ENCODE measurements around the gene MFRP.
"Not testable (repeated sequence)": the region's sequence is repeated elsewhere in the genome, so short reads cannot be mapped to it uniquely, and the experiment has no call there.

The MFRP gene

GRCh38 chr11:119346605-119347004 is at the start of gene MFRP:
Gene MFRP, minus strand, starts transcription at chr11:119346705. Its CDS starts 192 bp downstream, at chr11:119346513.
- Histone ChIP-seq H3K27ac (ENCODE audit: low read length) (peak within 1 kb of the TSS; percentile 37), H3K9ac (ENCODE audit: low read length in 2 of 2) (peak within 1 kb of the TSS in 1 of 2 donors; percentile 21), H3K4me3 (ENCODE audit: low read length in 2 of 2) (no peak within 1 kb of the TSS), H3K36me3 (ENCODE audit: control insufficient read depth in 2 of 2, insufficient read depth in 2 of 2, low read length in 2 of 2) (no peaks in the 10 kb centered on the region), H3K27me3 (ENCODE audit: control insufficient read depth in 1 of 2, insufficient read depth in 2 of 2, low read length in 2 of 2) (no peaks in the 10 kb centered on the region), H3K4me1 (ENCODE audit: control insufficient read depth, insufficient read depth, low read length) (peaks cover 22% of the 10 kb centered on the region), H3K9me3 (ENCODE audit: control insufficient read depth in 2 of 2, low read length in 2 of 2) (no peaks in the 10 kb centered on the region)

- H3K9me3 ChIP-seq (ENCODE audit: control insufficient read depth in 2 of 2, low read length in 2 of 2), result no peaks in the 10 kb centered on the region
- no peak overlapping the region for H3K9ac ChIP-seq (ENCODE audit: low read length in 2 of 2)
- H3K36me3 ChIP-seq (ENCODE audit: control insufficient read depth in 2 of 2, insufficient read depth in 2 of 2, low read length in 2 of 2), result no peaks in the 10 kb centered on the region
- no peak overlapping the region for H3K27ac ChIP-seq (ENCODE audit: low read length)
- no peaks in the 10 kb centered on the region for H3K4me1 ChIP-seq (ENCODE audit: control insufficient read depth, insufficient read depth, low read length)
- H3K27me3 ChIP-seq (ENCODE audit: control insufficient read depth in 1 of 2, insufficient read depth in 2 of 2, low read length in 2 of 2), result no peaks in the 10 kb centered on the region
- no peak overlapping the region for H3K4me3 ChIP-seq (ENCODE audit: low read length in 2 of 2)
Observed at GRCh38 chr11:119391275-119391674, 44.8 kb upstream of the MFRP start.

GRCh38 chr11:119389611-119390254 is 43.2 kb upstream of the MFRP start:
- Histone ChIP-seq H3K4me3 (ENCODE audit: low read length in 2 of 2) (no peak overlapping the region), H3K27me3 (ENCODE audit: control insufficient read depth in 1 of 2, insufficient read depth in 2 of 2, low read length in 2 of 2) (no peaks in the 10 kb centered on the region), H3K9me3 (ENCODE audit: control insufficient read depth in 2 of 2, low read length in 2 of 2) (no peaks in the 10 kb centered on the region), H3K4me1 (ENCODE audit: control insufficient read depth, insufficient read depth, low read length) (no peaks in the 10 kb centered on the region), H3K36me3 (ENCODE audit: control insufficient read depth in 2 of 2, insufficient read depth in 2 of 2, low read length in 2 of 2) (no peaks in the 10 kb centered on the region), H3K9ac (ENCODE audit: low read length in 2 of 2) (no peak overlapping the region), H3K27ac (ENCODE audit: low read length) (no peak overlapping the region)

- Histone ChIP-seq H3K27ac (ENCODE audit: low read length) (no peak overlapping the region), H3K4me1 (ENCODE audit: control insufficient read depth, insufficient read depth, low read length) (no peaks in the 10 kb centered on the region), H3K36me3 (ENCODE audit: control insufficient read depth in 2 of 2, insufficient read depth in 2 of 2, low read length in 2 of 2) (no peaks in the 10 kb centered on the region), H3K4me3 (ENCODE audit: low read length in 2 of 2) (no peak overlapping the region), H3K9me3 (ENCODE audit: control insufficient read depth in 2 of 2, low read length in 2 of 2) (no peaks in the 10 kb centered on the region), H3K27me3 (ENCODE audit: control insufficient read depth in 1 of 2, insufficient read depth in 2 of 2, low read length in 2 of 2) (no peaks in the 10 kb centered on the region), H3K9ac (ENCODE audit: low read length in 2 of 2) (no peak overlapping the region)
Observed at GRCh38 chr11:119388103-119388502, 41.6 kb upstream of the MFRP start.

GRCh38 chr11:119384332-119384731 is 37.8 kb upstream of the MFRP start:
- Histone ChIP-seq H3K9ac (ENCODE audit: low read length in 2 of 2) (no peak overlapping the region), H3K4me3 (ENCODE audit: low read length in 2 of 2) (no peak overlapping the region), H3K27me3 (ENCODE audit: control insufficient read depth in 1 of 2, insufficient read depth in 2 of 2, low read length in 2 of 2) (no peaks in the 10 kb centered on the region), H3K4me1 (ENCODE audit: control insufficient read depth, insufficient read depth, low read length) (peaks cover 21% of the 10 kb centered on the region), H3K36me3 (ENCODE audit: control insufficient read depth in 2 of 2, insufficient read depth in 2 of 2, low read length in 2 of 2) (no peaks in the 10 kb centered on the region), H3K27ac (ENCODE audit: low read length) (no peak overlapping the region), H3K9me3 (ENCODE audit: control insufficient read depth in 2 of 2, low read length in 2 of 2) (no peaks in the 10 kb centered on the region)

- H3K27ac ChIP-seq (ENCODE audit: low read length); H3K9ac ChIP-seq (ENCODE audit: low read length in 2 of 2); H3K27me3 ChIP-seq (ENCODE audit: control insufficient read depth in 1 of 2, insufficient read depth in 2 of 2, low read length in 2 of 2); H3K9me3 ChIP-seq (ENCODE audit: control insufficient read depth in 2 of 2, low read length in 2 of 2); H3K36me3 ChIP-seq (ENCODE audit: control insufficient read depth in 2 of 2, insufficient read depth in 2 of 2, low read length in 2 of 2): not testable (repeated sequence)
- Histone ChIP-seq H3K4me3 (ENCODE audit: low read length in 2 of 2) (peak overlapping the region in 1 of 2 donors; percentile 86), H3K4me1 (ENCODE audit: control insufficient read depth, insufficient read depth, low read length) (peaks cover 22% of the 10 kb centered on the region)
Observed at GRCh38 chr11:119382513-119382912, 36.0 kb upstream of the MFRP start.

- Histone ChIP-seq H3K27ac (ENCODE audit: low read length) (peak overlapping the region; percentile 67), H3K4me3 (ENCODE audit: low read length in 2 of 2) (peak overlapping the region; percentile 54 to 86)
Observed at GRCh38 chr11:119382101-119382500, 35.6 kb upstream of the MFRP start.

GRCh38 chr11:119381181-119381988 is 34.9 kb upstream of the MFRP start, which contains the start of gene USP2:
Gene USP2, minus strand, starts transcription at chr11:119381690. Its CDS starts 8,210 bp downstream, at chr11:119373480.
- H3K4me3 ChIP-seq (ENCODE audit: low read length in 2 of 2), result peak within 1 kb of the TSS; percentile 74 to 86
- H3K9ac ChIP-seq (ENCODE audit: low read length in 2 of 2), result peak within 1 kb of the TSS; percentile 60 to 88
- H3K27me3 ChIP-seq (ENCODE audit: control insufficient read depth in 1 of 2, insufficient read depth in 2 of 2, low read length in 2 of 2), result no peaks in the 10 kb centered on the region
- no peaks in the 10 kb centered on the region for H3K9me3 ChIP-seq (ENCODE audit: control insufficient read depth in 2 of 2, low read length in 2 of 2)
- H3K4me1 ChIP-seq (ENCODE audit: control insufficient read depth, insufficient read depth, low read length), result peaks cover 33% of the 10 kb centered on the region
- peak within 1 kb of the TSS; percentile 67 for H3K27ac ChIP-seq (ENCODE audit: low read length)
- no peaks in the 10 kb centered on the region for H3K36me3 ChIP-seq (ENCODE audit: control insufficient read depth in 2 of 2, insufficient read depth in 2 of 2, low read length in 2 of 2)

More at GRCh38 chr11:119382101-119382500, 35.6 kb upstream of the MFRP start:
- peak overlapping the region; percentile 51 to 57 for H3K9ac ChIP-seq (ENCODE audit: low read length in 2 of 2)
- H3K27me3 ChIP-seq (ENCODE audit: control insufficient read depth in 1 of 2, insufficient read depth in 2 of 2, low read length in 2 of 2), result no peaks in the 10 kb centered on the region
- peaks cover 26% of the 10 kb centered on the region for H3K4me1 ChIP-seq (ENCODE audit: control insufficient read depth, insufficient read depth, low read length)
- H3K9me3 ChIP-seq (ENCODE audit: control insufficient read depth in 2 of 2, low read length in 2 of 2), result no peaks in the 10 kb centered on the region
- H3K36me3 ChIP-seq (ENCODE audit: control insufficient read depth in 2 of 2, insufficient read depth in 2 of 2, low read length in 2 of 2), result no peaks in the 10 kb centered on the region

- Histone ChIP-seq H3K27ac (ENCODE audit: low read length) (peak overlapping the region; percentile 67), H3K36me3 (ENCODE audit: control insufficient read depth in 2 of 2, insufficient read depth in 2 of 2, low read length in 2 of 2) (no peaks in the 10 kb centered on the region), H3K9me3 (ENCODE audit: control insufficient read depth in 2 of 2, low read length in 2 of 2) (no peaks in the 10 kb centered on the region), H3K4me1 (ENCODE audit: control insufficient read depth, insufficient read depth, low read length) (peaks cover 39% of the 10 kb centered on the region), H3K9ac (ENCODE audit: low read length in 2 of 2) (peak overlapping the region; percentile 60 to 88), H3K27me3 (ENCODE audit: control insufficient read depth in 1 of 2, insufficient read depth in 2 of 2, low read length in 2 of 2) (no peaks in the 10 kb centered on the region), H3K4me3 (ENCODE audit: low read length in 2 of 2) (peak overlapping the region; percentile 74 to 86)
Observed at GRCh38 chr11:119380827-119381180, 34.3 kb upstream of the MFRP start.

GRCh38 chr11:119380160-119380826 is 33.8 kb upstream of the MFRP start:
- Histone ChIP-seq H3K9me3 (ENCODE audit: control insufficient read depth in 2 of 2, low read length in 2 of 2) (no peaks in the 10 kb centered on the region), H3K9ac (ENCODE audit: low read length in 2 of 2) (peak overlapping the region in 1 of 2 donors; percentile 60), H3K36me3 (ENCODE audit: control insufficient read depth in 2 of 2, insufficient read depth in 2 of 2, low read length in 2 of 2) (no peaks in the 10 kb centered on the region), H3K27ac (ENCODE audit: low read length) (no peak overlapping the region), H3K4me1 (ENCODE audit: control insufficient read depth, insufficient read depth, low read length) (peaks cover 44% of the 10 kb centered on the region), H3K4me3 (ENCODE audit: low read length in 2 of 2) (peak overlapping the region; percentile 74 to 86), H3K27me3 (ENCODE audit: control insufficient read depth in 1 of 2, insufficient read depth in 2 of 2, low read length in 2 of 2) (no peaks in the 10 kb centered on the region)

Measured in stomach smooth muscle (tissue), 2 donors.